K562 (cell line): ENCODE data around the gene FAM171A1. TPM values are rescaled to one million over a fixed set of nuclear protein-coding genes. Genes with fewer than 3 reads are reported as not detected.

ENCODE experiments used
- BDP1 ChIP-seq: IDR thresholded peaks from 3 replicates; pipeline ENCODE4 v1.6.1; 2011; ENCODE audit not compliant: insufficient read length, insufficient read depth
- CHD1 ChIP-seq: fragments of 200-600 bp; sonication (generic); IDR thresholded peaks from one replicate; pipeline ENCODE4 v1.6.1; 2012; ENCODE audit warnings: mild to moderate bottlenecking, moderate library complexity, low read length, inconsistent platforms
- CREM ChIP-seq: IDR thresholded peaks from 2 replicates; pipeline ENCODE4 v1.6.1; 2014; ENCODE audit warnings: antibody characterized with exemption, low read depth
- E2F1 ChIP-seq: sonication (generic); formaldehyde crosslinking; IDR thresholded peaks from 2 replicates; pipeline ENCODE4 v1.8.1; 2023; ENCODE audit warnings: mild to moderate bottlenecking, missing genetic modification reagents, moderate library complexity
- KLF10 ChIP-seq: fragments of 250-450 bp; sonication (Bioruptor Pico); IDR thresholded peaks from 2 replicates; pipeline ENCODE4 v1.6.1; 2021; ENCODE audit warnings: matching md5 sums
- MLX ChIP-seq, 2 experiments: fragments of 450-650 bp in 1 of 2; sonication (generic) in 1 of 2; formaldehyde crosslinking; conservative IDR thresholded peaks; 2 replicates each; pipeline versions ENCODE4 v1.4.0 to v1.8.1; 2020 to 2022; ENCODE audit warnings: mild to moderate bottlenecking in 1 of 2, missing genetic modification reagents in 1 of 2
- MTA1 ChIP-seq: fragments of 450-650 bp; IDR thresholded peaks from 2 replicates; pipeline ENCODE4 v1.6.1; 2017; ENCODE audit warnings: borderline replicate concordance
- NONO ChIP-seq, 2 experiments: fragments of 200-400 bp in 1 of 2; fragments of 450-650 bp in 1 of 2; formaldehyde crosslinking in 1 of 2; IDR thresholded peaks; 2 replicates each; pipeline ENCODE4 v1.6.1; 2017; ENCODE audit warnings: low read depth in 2 of 2, mild to moderate bottlenecking in 2 of 2, moderate library complexity in 2 of 2, low read length in 1 of 2
- NUFIP1 ChIP-seq: fragments of 450-650 bp; IDR thresholded peaks from 2 replicates; pipeline ENCODE4 v1.6.1; 2018; ENCODE audit not compliant: partially characterized antibody
- RBM17 ChIP-seq: fragments of 200-400 bp; formaldehyde crosslinking; IDR thresholded peaks from 2 replicates; pipeline ENCODE4 v1.6.1; 2017; ENCODE audit warnings: low read depth, mild to moderate bottlenecking, low read length, borderline replicate concordance
- SAFB ChIP-seq: fragments of 200-400 bp; formaldehyde crosslinking; IDR thresholded peaks from 2 replicates; pipeline ENCODE4 v1.6.1; 2017; ENCODE audit warnings: low read depth, low read length, borderline replicate concordance
- SLC30A9 ChIP-seq: fragments of 250-450 bp; sonication (Bioruptor Pico); IDR thresholded peaks from 2 replicates; pipeline ENCODE4 v1.8.0; 2022; ENCODE audit warnings: mild to moderate bottlenecking, moderate library complexity
- SMARCB1 ChIP-seq: IDR thresholded peaks from 2 replicates; pipeline ENCODE4 v1.6.1; 2011; ENCODE audit warnings: improper control_type of control experiment, low read depth; ENCODE audit not compliant: insufficient read length
- SMARCC2 ChIP-seq: fragments of 450-650 bp; IDR thresholded peaks from 2 replicates; pipeline ENCODE4 v1.6.1; 2017; ENCODE audit warnings: antibody characterized with exemption, moderate library complexity, mild to moderate bottlenecking, low read depth
- TEAD2 ChIP-seq: fragments of 450-650 bp; IDR thresholded peaks from 2 replicates; pipeline ENCODE4 v1.6.1; 2016; ENCODE audit warnings: missing genetic modification characterization, control low read depth, missing compliant biosample characterization
- TGIF2 ChIP-seq: sonication (generic); formaldehyde crosslinking; IDR thresholded peaks from 2 replicates; pipeline ENCODE4 v1.8.1; 2022; ENCODE audit warnings: mild to moderate bottlenecking, missing genetic modification reagents, moderate library complexity
- ZNF165 ChIP-seq: fragments of 250-450 bp; sonication (Bioruptor Pico); IDR thresholded peaks from 2 replicates; pipeline ENCODE4 v1.4.0; 2020; ENCODE audit warnings: borderline replicate concordance
- ZNF23 ChIP-seq: fragments of 250-450 bp; sonication (Bioruptor Pico); IDR thresholded peaks from 2 replicates; pipeline ENCODE4 v1.4.0; 2020; ENCODE audit warnings: mild to moderate bottlenecking
- ZNF239 ChIP-seq: fragments of 250-450 bp; sonication (Bioruptor Pico); IDR thresholded peaks from 2 replicates; pipeline ENCODE4 v1.4.0; 2020; ENCODE audit warnings: mild to moderate bottlenecking
- ZNF311 ChIP-seq: fragments of 250-450 bp; sonication (Bioruptor Pico); IDR thresholded peaks from 2 replicates; pipeline ENCODE4 v1.4.0; 2020; ENCODE audit warnings: mild to moderate bottlenecking, moderate library complexity
- ZNF347 ChIP-seq: fragments of 450-650 bp; formaldehyde crosslinking; IDR thresholded peaks from 2 replicates; pipeline ENCODE4 v1.4.0; 2020; ENCODE audit warnings: low read depth, mild to moderate bottlenecking, moderate library complexity
- ZNF408 ChIP-seq: fragments of 250-450 bp; sonication (Bioruptor Pico); IDR thresholded peaks from 2 replicates; pipeline ENCODE4 v1.4.0; 2020; ENCODE audit warnings: low read depth, mild to moderate bottlenecking, moderate library complexity
- ZZZ3 ChIP-seq: fragments of 450-650 bp; IDR thresholded peaks from 2 replicates; pipeline ENCODE4 v1.6.1; 2016; ENCODE audit warnings: antibody characterized with exemption, mild to moderate bottlenecking, moderate library complexity
- polyA plus RNA-seq, 8 experiments: library from polyadenylated mRNA; depleted of rRNA in 4 of 8; stranded (reverse) in 5 of 8; unstranded in 3 of 8; fragments of >200 nt; fragmentation: Nextera tagmentation in 2 of 8; fragmentation: Illumina TruSeq in 1 of 8; extraction: Ambion mirVana in 2 of 8; extraction: Trizol in 1 of 8; gene quantifications; 2 replicates each; pipeline versions ENCODE4 v1.2.1 to v1.2.3, GENCODE V29; 2011 to 2014; ENCODE audit warnings: inconsistent platforms in 1 of 8, missing spikeins in 1 of 8
- total RNA-seq, 7 experiments: library from RNA; depleted of rRNA in 6 of 7; stranded (reverse); fragments of >200 nt in 6 of 7; fragmentation: Illumina TruSeq in 2 of 7; extraction: Trizol in 2 of 7; gene quantifications; 2 replicates each; pipeline versions ENCODE4 v1.2.1 to v1.2.3, GENCODE V29; 2011 to 2021; ENCODE audit warnings: low replicate concordance in 1 of 7
- TF ChIP-seq, protein P1 (sequence below), 3 experiments: IDR thresholded peaks in 2 of 3; conservative IDR thresholded peaks in 1 of 3; 2 replicates each; pipeline ENCODE4 v1.5.1; 2011 to 2012; ENCODE audit warnings: low read length in 3 of 3, mild to moderate bottlenecking in 3 of 3, control low read depth in 2 of 3, improper control_type of control experiment in 1 of 3, inconsistent platforms in 1 of 3, low read depth in 1 of 3, mixed read lengths in 1 of 3, moderate library complexity in 1 of 3; ENCODE audit not compliant: insufficient read depth in 2 of 3
- TF ChIP-seq, protein P2 (sequence below): fragments of 250-450 bp; sonication (Bioruptor Pico); IDR thresholded peaks from 2 replicates; pipeline ENCODE4 v1.8.0; 2022; ENCODE audit warnings: moderate library complexity, mild to moderate bottlenecking, inconsistent platforms

FAM171A1 gene
- total and polyA plus RNA-seq, 9 of the 15 experiments (the other 6 are each of a cell fraction or from before 2014, with no cell fraction given): 0.51 to 8.2 (median 4.8) TPM

DNA sequence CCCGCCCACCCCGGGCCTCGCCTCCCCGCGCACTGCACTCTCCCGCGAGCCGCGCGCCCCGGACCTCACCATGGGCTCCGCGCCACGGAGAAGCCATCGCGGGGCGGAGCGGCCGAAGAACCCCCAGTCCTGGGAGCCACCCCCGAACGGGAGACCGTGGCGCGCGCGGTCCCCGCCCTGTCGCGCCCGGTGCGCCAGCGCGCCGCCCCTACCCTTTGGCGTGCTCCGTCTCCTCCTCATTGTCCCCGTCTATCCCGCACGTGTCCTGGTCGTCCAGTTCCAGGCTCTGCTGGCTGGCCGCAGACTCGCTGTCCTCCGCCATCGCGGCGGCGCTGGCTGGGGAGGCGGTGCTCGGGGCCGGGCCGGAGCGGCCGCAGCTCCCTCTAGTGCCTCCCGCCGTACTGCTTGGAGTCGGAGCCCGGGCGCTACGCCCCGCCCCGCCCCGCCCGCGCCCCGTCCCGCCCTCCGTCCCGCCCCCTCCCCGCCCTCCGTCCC lies 202.8 kb downstream of the FAM171A1 start, which contains the start of gene NMT2 (continued):
- no peak for TF ChIP-seq E2F1 (CRISPR knock-in tag)
- no peak for TF ChIP-seq KLF10 (CRISPR knock-in tag)
- no peak for TF ChIP-seq RBM17
- TF ChIP-seq SAFB: no peak
- TF ChIP-seq TGIF2 (CRISPR knock-in tag): no peak
- TF ChIP-seq ZNF347: no peak
- TF ChIP-seq ZNF165: no peak
- TF ChIP-seq CHD1: peak; percentile 46
- no peak for TF ChIP-seq ZZZ3
- no peak for TF ChIP-seq ZNF408
- TF ChIP-seq, protein P1, sequence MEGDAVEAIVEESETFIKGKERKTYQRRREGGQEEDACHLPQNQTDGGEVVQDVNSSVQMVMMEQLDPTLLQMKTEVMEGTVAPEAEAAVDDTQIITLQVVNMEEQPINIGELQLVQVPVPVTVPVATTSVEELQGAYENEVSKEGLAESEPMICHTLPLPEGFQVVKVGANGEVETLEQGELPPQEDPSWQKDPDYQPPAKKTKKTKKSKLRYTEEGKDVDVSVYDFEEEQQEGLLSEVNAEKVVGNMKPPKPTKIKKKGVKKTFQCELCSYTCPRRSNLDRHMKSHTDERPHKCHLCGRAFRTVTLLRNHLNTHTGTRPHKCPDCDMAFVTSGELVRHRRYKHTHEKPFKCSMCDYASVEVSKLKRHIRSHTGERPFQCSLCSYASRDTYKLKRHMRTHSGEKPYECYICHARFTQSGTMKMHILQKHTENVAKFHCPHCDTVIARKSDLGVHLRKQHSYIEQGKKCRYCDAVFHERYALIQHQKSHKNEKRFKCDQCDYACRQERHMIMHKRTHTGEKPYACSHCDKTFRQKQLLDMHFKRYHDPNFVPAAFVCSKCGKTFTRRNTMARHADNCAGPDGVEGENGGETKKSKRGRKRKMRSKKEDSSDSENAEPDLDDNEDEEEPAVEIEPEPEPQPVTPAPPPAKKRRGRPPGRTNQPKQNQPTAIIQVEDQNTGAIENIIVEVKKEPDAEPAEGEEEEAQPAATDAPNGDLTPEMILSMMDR (IDR thresholded peaks at IDR 0.05 in 2 of 3, conservative IDR thresholded peaks at IDR 0.05 in 1 of 3; ENCODE audit: insufficient read depth in 2 of 3, low read depth in 1 of 3, low read length in 3 of 3): peak in 2 of 3 experiments; percentile 53 to 74; a peak in 4 of 6 replicates
- TF ChIP-seq NONO (IDR thresholded peaks at IDR 0.05; ENCODE audit: low read depth in 2 of 2, low read length in 1 of 2): peak in 1 of 2 experiments; percentile 55; a peak in 2 of 4 replicates
- no peak for TF ChIP-seq SMARCC2
- TF ChIP-seq ZNF239 (CRISPR knock-in tag): no peak
- TF ChIP-seq NUFIP1: no peak
- TF ChIP-seq ZNF311 (CRISPR knock-in tag): no peak
- TF ChIP-seq, protein P2, sequence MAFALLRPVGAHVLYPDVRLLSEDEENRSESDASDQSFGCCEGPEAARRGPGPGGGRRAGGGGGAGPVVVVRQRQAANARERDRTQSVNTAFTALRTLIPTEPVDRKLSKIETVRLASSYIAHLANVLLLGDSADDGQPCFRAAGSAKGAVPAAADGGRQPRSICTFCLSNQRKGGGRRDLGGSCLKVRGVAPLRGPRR (CRISPR knock-in tag): no peak
- TF ChIP-seq BDP1: no peak
- TF ChIP-seq SMARCB1: no peak
- no peak for TF ChIP-seq MLX (CRISPR knock-in tag; conservative IDR thresholded peaks at IDR 0.05)
- TF ChIP-seq SLC30A9 (CRISPR knock-in tag): no peak
- no peak for TF ChIP-seq ZNF23
- no peak for TF ChIP-seq MTA1
- TF ChIP-seq CREM: no peak; the same call in 1 of the 2 replicates
- no peak for TF ChIP-seq TEAD2
